ENCODE data around the gene WDR43.

- TF ChIP-seq MXI1 (conservative IDR thresholded peaks at IDR 0.05; ENCODE audit: poor library complexity, severe bottlenecking) (no peak), SMC3 (conservative IDR thresholded peaks at IDR 0.05; ENCODE audit: poor library complexity) (no peak), EZH2 (IDR thresholded peaks at IDR 0.05; ENCODE audit: borderline replicate concordance, insufficient read depth, low read length, poor library complexity, severe bottlenecking) (no peak)
- TF ChIP-seq, protein P1, sequence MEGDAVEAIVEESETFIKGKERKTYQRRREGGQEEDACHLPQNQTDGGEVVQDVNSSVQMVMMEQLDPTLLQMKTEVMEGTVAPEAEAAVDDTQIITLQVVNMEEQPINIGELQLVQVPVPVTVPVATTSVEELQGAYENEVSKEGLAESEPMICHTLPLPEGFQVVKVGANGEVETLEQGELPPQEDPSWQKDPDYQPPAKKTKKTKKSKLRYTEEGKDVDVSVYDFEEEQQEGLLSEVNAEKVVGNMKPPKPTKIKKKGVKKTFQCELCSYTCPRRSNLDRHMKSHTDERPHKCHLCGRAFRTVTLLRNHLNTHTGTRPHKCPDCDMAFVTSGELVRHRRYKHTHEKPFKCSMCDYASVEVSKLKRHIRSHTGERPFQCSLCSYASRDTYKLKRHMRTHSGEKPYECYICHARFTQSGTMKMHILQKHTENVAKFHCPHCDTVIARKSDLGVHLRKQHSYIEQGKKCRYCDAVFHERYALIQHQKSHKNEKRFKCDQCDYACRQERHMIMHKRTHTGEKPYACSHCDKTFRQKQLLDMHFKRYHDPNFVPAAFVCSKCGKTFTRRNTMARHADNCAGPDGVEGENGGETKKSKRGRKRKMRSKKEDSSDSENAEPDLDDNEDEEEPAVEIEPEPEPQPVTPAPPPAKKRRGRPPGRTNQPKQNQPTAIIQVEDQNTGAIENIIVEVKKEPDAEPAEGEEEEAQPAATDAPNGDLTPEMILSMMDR (IDR thresholded peaks at IDR 0.05; ENCODE audit: poor library complexity, severe bottlenecking): no peak
Observed at GRCh38 chr2:28869494-28870145, 24.8 kb upstream of the WDR43 start.
